ENCODE data around the gene GALNT14.

- TF ChIP-seq CTCF (IDR thresholded peaks at IDR 0.05) (no peak), POLR2A (IDR thresholded peaks at IDR 0.05) (no peak), POLR2AphosphoS5 (IDR thresholded peaks at IDR 0.05) (no peak)
Measured at GRCh38 chr2:30956995-30957394, 181.2 kb downstream of the GALNT14 start.
